ENCODE results near the gene SHISA9. TPM values are rescaled to one million over a fixed set of nuclear protein-coding genes. Genes with fewer than 3 reads are reported as not detected.

Gene SHISA9
- total and polyA plus RNA-seq, 2 of the 4 experiments (the other 2 are of a cell fraction): under 0.01 TPM; not detected in 1

DNA sequence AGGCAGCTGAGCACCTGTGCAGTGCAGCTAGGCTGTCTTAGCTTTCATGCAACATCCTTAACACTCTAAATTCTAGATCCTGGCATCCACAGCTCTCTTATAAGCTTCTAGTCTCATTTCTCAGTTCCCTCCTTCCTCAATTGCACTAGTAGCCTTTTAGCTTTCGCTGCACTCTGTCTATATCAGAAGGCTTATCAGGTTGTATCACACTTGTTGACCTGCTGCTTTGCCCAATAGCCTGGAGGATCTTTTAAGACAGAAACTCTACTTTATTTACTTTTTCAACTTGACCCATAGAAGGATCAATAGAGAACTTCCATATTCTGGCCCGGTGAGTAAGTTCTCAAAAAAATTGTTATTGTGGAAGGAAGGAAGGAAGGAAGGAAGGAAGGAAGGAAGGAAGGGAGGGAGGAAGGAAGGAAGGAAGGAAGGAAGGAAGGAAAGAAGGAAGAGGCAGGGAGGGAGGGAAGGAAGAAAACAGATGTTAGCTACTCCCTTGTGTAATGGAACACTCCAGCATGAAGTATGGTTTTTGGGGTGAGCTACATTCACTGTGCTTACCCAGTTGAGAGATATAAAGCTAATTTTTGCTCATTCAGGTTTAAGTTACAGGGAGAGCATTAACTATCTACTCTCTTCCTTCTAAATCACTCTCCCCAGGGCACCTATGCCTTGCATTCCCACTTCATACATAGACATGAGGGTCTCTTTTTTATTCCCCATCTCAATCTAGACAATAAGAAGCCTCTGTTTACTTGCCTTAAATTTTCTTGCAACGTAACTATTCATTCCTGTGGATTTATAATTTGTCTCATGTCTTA lies 361.1 kb downstream of the SHISA9 start:
- dilution Hi-C loops (cut with HindIII; ENCODE audit: low sequenced_read_pairs, unreplicated experiment) (no loop called here), intact Hi-C loops (cut with micrococcal nuclease) (no loop called here), in situ Hi-C loops (cut with MboI; ENCODE audit: low sequenced_read_pairs) (no loop called here)
- H3K9me3 ChIP-seq (ENCODE audit: control insufficient read depth, insufficient read depth, low read length): peaks cover 7% of the 10 kb centered on the region
- H2BK5ac ChIP-seq (ENCODE audit: low read depth, low read length, poor library complexity, severe bottlenecking): no peak overlapping the region
- no peak for DNase-seq
- H3K9ac ChIP-seq (ENCODE audit: low read depth, low read length): no peak overlapping the region
- no peak for ATAC-seq (ENCODE audit: low read depth)
- H3K4ac ChIP-seq (ENCODE audit: low read depth, low read length): no peak overlapping the region
- CTCF ChIA-PET: interaction anchor here (1.5 kb wide), 1 partner anchor 13 kb away, joined by 3 read pairs; no protein-coding TSS in a partner anchor
- H2BK15ac ChIP-seq (ENCODE audit: low read depth, low read length): no peak overlapping the region
- H2BK20ac ChIP-seq (ENCODE audit: low read depth, low read length): no peak overlapping the region
- no peak overlapping the region for H4K8ac ChIP-seq (ENCODE audit: low read depth in 2 of 2, low read length in 2 of 2)
- H3K36me3 ChIP-seq (ENCODE audit: control insufficient read depth, insufficient read depth, low read length): no peaks in the 10 kb centered on the region
- no peak overlapping the region for H2AK5ac ChIP-seq (ENCODE audit: low read depth, low read length)
- no peak overlapping the region for H3K18ac ChIP-seq (ENCODE audit: low read depth, low read length)
- H3K27me3 ChIP-seq (ENCODE audit: control insufficient read depth, insufficient read depth, low read length): no peaks in the 10 kb centered on the region
- no peak overlapping the region for H3K27ac ChIP-seq (ENCODE audit: insufficient read depth, low read length)
- no peaks in the 10 kb centered on the region for H3K79me1 ChIP-seq (ENCODE audit: low read depth in 1 of 2, low read length in 2 of 2)
- no peaks in the 10 kb centered on the region for H4K20me1 ChIP-seq (ENCODE audit: insufficient read depth, low read length)
- H2BK120ac ChIP-seq (ENCODE audit: low read depth, low read length): no peak overlapping the region
- BruUV-seq (replicated peaks): no TSS peak
- WGBS, 2 experiments (ENCODE audit: extremely low coverage in 2 of 2, insufficient read length in 1 of 2): 83% methylated on average over 1 of the region's 3 CpGs; no CpG with 5 or more reads in 1 of the 2 experiments
- no peak overlapping the region for H4K5ac ChIP-seq (ENCODE audit: low read depth, low read length)
- H3K4me1 ChIP-seq (ENCODE audit: control insufficient read depth, insufficient read depth, low read length): no peaks in the 10 kb centered on the region
- H4K91ac ChIP-seq (ENCODE audit: insufficient read depth, low read depth, low read length): no peak overlapping the region
- no peak overlapping the region for H2AFZ ChIP-seq (replicated peaks; ENCODE audit: low read length, poor library complexity)
- H3K4me2 ChIP-seq (ENCODE audit: low read depth, low read length): no peak overlapping the region
- no peaks in the 10 kb centered on the region for H3K9me1 ChIP-seq (ENCODE audit: insufficient read depth, low read length)
- no peak overlapping the region for H3K23ac ChIP-seq (ENCODE audit: low read depth, low read length)
- no peak overlapping the region for H2AK9ac ChIP-seq (replicated peaks; ENCODE audit: low read depth, low read length, poor library complexity)
- no peak overlapping the region for H3K4me3 ChIP-seq (ENCODE audit: insufficient read depth, low read depth, low read length)
- no peak overlapping the region for H3K14ac ChIP-seq (replicated peaks; ENCODE audit: low read depth, low read length)
- POLR2A ChIA-PET (ENCODE audit: unreplicated experiment): no interaction called here
- no peak overlapping the region for H3K56ac ChIP-seq (ENCODE audit: extremely low read depth, insufficient read depth, low read length)
- TF ChIP-seq, protein P1, sequence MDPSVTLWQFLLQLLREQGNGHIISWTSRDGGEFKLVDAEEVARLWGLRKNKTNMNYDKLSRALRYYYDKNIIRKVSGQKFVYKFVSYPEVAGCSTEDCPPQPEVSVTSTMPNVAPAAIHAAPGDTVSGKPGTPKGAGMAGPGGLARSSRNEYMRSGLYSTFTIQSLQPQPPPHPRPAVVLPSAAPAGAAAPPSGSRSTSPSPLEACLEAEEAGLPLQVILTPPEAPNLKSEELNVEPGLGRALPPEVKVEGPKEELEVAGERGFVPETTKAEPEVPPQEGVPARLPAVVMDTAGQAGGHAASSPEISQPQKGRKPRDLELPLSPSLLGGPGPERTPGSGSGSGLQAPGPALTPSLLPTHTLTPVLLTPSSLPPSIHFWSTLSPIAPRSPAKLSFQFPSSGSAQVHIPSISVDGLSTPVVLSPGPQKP (IDR thresholded peaks at IDR 0.05; ENCODE audit: borderline replicate concordance, low read depth, low read length): no peak
- TF ChIP-seq MXI1 (IDR thresholded peaks at IDR 0.05; ENCODE audit: borderline replicate concordance, low read depth, low read length) (no peak), POLR2A (IDR thresholded peaks at IDR 0.05; ENCODE audit: low read depth, low read length) (no peak), RFX5 (IDR thresholded peaks at IDR 0.05; ENCODE audit: low read depth, low read length) (no peak), RCOR1 (IDR thresholded peaks at IDR 0.05; ENCODE audit: insufficient replicate concordance, low read length) (no peak), FOS (IDR thresholded peaks at IDR 0.05; ENCODE audit: low read depth, low read length) (no peak), NFE2L2 (IDR thresholded peaks at IDR 0.05; ENCODE audit: low read depth, low read length) (no peak), MAZ (IDR thresholded peaks at IDR 0.05; ENCODE audit: borderline replicate concordance, low read depth, low read length) (no peak), RAD21 (IDR thresholded peaks at IDR 0.05; ENCODE audit: low read length) (no peak), SMC3 (IDR thresholded peaks at IDR 0.05; ENCODE audit: low read depth, low read length) (no peak), MAFK (IDR thresholded peaks at IDR 0.05; ENCODE audit: low read depth, low read length) (no peak), CHD1 (IDR thresholded peaks at IDR 0.05; ENCODE audit: low read depth, low read length) (no peak), BHLHE40 (IDR thresholded peaks at IDR 0.05; ENCODE audit: low read depth, low read length) (no peak)
- TF ChIP-seq, protein P2, sequence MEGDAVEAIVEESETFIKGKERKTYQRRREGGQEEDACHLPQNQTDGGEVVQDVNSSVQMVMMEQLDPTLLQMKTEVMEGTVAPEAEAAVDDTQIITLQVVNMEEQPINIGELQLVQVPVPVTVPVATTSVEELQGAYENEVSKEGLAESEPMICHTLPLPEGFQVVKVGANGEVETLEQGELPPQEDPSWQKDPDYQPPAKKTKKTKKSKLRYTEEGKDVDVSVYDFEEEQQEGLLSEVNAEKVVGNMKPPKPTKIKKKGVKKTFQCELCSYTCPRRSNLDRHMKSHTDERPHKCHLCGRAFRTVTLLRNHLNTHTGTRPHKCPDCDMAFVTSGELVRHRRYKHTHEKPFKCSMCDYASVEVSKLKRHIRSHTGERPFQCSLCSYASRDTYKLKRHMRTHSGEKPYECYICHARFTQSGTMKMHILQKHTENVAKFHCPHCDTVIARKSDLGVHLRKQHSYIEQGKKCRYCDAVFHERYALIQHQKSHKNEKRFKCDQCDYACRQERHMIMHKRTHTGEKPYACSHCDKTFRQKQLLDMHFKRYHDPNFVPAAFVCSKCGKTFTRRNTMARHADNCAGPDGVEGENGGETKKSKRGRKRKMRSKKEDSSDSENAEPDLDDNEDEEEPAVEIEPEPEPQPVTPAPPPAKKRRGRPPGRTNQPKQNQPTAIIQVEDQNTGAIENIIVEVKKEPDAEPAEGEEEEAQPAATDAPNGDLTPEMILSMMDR (conservative IDR thresholded peaks at IDR 0.05; ENCODE audit: low read depth, low read length): no peak
- TF ChIP-seq, protein P3, sequence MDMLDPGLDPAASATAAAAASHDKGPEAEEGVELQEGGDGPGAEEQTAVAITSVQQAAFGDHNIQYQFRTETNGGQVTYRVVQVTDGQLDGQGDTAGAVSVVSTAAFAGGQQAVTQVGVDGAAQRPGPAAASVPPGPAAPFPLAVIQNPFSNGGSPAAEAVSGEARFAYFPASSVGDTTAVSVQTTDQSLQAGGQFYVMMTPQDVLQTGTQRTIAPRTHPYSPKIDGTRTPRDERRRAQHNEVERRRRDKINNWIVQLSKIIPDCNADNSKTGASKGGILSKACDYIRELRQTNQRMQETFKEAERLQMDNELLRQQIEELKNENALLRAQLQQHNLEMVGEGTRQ (IDR thresholded peaks at IDR 0.05; ENCODE audit: low read depth, low read length): no peak
